ENCODE results near the gene PRKN. TPM values are rescaled to one million over a fixed set of nuclear protein-coding genes. Genes with fewer than 3 reads are reported as not detected.

PRKN gene
- total RNA-seq, 4 donors from 2014 or later: 9.6 to 17.0 (median 11.6) TPM

DNA sequence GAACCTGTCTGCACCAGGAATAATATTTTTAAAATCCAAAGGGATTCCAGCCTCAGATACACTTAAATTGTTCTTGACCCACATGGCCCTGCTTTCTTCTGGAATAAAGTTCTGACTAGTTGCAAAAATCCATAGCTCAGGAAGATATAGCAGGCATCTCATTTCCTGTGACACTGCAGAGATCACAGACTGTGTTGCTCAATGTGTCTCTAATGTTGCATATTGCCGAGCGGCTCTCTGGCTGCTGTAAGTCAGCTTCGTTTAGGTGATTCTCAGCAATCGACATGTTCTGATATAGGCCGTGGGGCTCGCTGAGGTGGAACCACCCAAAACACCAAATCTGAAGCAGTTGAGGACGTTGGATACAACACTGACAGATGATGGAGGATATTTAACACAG is 955.4 kb downstream of the PRKN start:
- TF ChIP-seq, protein P1, sequence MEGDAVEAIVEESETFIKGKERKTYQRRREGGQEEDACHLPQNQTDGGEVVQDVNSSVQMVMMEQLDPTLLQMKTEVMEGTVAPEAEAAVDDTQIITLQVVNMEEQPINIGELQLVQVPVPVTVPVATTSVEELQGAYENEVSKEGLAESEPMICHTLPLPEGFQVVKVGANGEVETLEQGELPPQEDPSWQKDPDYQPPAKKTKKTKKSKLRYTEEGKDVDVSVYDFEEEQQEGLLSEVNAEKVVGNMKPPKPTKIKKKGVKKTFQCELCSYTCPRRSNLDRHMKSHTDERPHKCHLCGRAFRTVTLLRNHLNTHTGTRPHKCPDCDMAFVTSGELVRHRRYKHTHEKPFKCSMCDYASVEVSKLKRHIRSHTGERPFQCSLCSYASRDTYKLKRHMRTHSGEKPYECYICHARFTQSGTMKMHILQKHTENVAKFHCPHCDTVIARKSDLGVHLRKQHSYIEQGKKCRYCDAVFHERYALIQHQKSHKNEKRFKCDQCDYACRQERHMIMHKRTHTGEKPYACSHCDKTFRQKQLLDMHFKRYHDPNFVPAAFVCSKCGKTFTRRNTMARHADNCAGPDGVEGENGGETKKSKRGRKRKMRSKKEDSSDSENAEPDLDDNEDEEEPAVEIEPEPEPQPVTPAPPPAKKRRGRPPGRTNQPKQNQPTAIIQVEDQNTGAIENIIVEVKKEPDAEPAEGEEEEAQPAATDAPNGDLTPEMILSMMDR (IDR thresholded peaks at IDR 0.05; ENCODE audit: low read depth): no peak

DNA sequence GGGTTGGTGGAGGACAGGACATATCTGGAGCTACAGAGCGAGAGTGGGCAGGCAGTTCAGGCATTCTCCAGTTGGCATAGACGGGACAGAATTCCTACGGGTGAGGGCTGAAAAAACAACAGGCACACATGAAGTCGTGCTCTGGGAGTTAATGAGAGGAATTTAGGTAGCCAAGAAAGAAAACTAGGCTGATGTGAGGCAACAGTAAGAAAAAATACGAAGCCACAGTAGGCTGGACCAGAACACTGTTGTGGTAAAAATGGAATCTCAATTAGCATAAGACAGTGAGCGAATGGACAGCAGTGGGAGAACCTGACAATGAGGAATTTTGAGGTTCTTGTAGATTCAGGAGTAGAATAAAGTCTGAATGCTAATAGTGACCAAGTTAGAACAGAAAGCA is 965.6 kb downstream of the PRKN start:
- TF ChIP-seq, protein P1 (IDR thresholded peaks at IDR 0.05; ENCODE audit: low read depth): no peak

DNA sequence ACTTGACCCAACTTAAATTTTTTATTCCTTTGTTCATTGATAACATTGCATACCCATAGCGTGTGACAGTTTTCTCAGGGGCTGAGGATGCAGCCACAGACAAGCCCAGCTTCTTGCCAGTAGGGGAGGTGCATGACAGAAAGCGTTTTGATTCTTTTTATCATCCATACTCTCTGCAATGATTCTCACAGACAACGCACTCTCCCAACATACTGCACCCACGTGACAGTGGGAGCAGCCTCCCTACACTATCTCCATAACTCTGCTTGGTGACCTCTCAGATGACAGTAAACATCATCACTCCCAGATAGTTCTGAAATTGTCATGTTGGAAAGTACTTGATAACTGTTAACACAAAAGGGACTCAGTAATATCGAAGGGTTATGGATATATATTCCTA is 972.5 kb downstream of the PRKN start:
- TF ChIP-seq, protein P1 (IDR thresholded peaks at IDR 0.05; ENCODE audit: low read depth): no peak

DNA sequence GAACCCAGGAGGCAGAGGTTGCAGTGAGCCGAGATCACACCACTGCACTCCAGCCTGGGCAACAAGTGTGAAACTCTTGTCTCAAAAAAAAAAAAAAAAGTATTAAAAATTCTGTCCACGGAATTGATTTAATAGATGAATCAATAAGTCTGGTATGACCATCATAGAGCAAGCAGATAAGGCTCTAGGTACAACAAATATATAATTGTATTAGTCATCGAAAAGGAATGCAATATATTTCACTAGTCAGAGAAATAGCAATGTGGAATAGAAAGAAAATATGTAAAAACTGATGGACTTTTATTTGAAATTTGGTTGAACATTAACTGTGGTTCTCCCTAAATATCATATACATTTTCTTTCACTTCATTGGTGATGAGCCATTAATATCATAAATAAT is 976.9 kb downstream of the PRKN start:
- TF ChIP-seq, protein P1 (IDR thresholded peaks at IDR 0.05; ENCODE audit: low read depth): no peak

DNA sequence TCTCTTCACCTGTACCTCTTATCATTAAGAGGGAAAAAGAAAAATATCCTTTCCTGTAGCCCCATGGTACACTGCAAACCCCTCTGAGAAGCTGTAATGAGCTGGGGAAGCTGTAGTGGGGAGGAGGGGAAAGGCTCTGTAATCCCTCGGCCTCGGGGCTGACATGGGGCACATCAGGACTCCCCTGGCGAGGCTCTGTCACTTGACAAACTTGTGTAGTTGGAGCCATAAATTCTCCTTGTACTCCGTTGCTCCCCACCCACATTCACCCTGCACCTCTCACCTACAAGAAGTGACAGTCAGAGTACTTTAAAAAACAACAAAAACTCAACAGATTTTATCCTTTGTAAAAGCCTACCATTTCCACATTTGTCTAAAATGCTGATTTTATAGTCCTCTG is 978.0 kb downstream of the PRKN start:
- TF ChIP-seq, protein P1 (IDR thresholded peaks at IDR 0.05; ENCODE audit: low read depth): no peak

DNA sequence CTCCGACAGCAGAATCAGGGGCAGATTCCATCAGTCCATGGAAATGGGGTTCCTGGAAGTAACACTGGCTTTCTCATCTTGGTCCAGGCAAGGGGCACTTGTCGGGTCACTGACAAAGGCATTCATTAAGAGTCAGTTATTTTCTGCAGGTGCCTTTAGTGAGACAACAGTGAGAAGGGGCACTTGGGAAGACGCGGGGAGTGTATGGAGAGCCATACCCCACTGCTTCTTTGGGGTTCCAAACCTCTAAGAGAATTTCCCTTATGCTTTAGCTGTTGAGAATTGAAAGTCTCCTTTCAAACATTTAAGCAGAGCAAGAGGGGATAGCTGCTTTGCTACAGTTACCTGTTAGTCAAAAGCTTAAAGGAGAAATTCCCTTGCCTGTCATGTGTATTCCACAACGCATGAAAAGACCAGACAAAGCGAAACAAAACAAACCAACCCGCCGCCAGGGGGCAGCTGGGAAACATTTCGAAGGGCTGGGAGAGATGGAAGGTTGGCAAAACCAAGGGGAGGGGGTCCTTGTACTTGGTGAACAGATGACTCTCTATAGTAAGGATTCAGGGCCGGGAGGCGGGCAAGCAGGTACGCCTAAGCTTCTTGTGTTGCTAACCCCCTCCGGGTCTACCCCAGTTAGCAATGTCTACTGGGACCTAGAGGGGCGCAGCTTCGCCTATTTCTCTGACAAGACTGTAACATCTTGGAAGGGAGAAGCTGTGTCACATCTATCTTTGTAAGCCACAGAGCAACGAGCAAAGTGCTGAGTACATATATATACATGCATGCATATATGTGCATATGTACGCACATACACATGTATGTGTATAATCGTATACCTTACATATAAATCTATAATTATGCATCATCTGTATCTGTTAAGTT is 978.8 kb downstream of the PRKN start:
- TF ChIP-seq, protein P1 (IDR thresholded peaks at IDR 0.05; ENCODE audit: low read depth): no peak

DNA sequence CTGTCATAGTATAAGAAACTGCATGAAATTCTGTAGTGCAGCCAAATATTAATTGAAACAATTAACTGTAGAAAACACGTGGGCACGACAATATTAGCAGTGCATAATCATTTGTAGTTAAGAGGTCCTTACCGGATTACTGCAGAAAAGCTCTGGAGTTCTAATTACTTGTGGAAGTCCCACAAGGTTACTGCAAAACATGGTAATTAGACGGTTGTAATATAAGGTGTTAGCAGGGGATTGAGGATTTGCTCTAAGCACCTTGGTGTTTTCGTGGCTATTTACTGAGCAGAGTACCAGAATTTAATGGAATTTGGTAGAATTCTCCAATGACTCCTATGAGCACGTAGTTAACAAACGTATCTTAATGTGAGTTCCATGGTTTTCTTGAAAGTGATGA is 980.1 kb downstream of the PRKN start:
- TF ChIP-seq, protein P1 (IDR thresholded peaks at IDR 0.05; ENCODE audit: low read depth): no peak
